C4-2B (cell line): ENCODE results near the gene RNU1-4.
"Not testable (repeated sequence)": the region's sequence is repeated elsewhere in the genome, so short reads cannot be mapped to it uniquely, and the experiment has no call there.

ENCODE experiments used
- H3K27ac ChIP-seq: fragments of 450-650 bp; 2 replicates; pipeline ENCODE4 v1.5.1; 2017

RNU1-4 gene

DNA sequence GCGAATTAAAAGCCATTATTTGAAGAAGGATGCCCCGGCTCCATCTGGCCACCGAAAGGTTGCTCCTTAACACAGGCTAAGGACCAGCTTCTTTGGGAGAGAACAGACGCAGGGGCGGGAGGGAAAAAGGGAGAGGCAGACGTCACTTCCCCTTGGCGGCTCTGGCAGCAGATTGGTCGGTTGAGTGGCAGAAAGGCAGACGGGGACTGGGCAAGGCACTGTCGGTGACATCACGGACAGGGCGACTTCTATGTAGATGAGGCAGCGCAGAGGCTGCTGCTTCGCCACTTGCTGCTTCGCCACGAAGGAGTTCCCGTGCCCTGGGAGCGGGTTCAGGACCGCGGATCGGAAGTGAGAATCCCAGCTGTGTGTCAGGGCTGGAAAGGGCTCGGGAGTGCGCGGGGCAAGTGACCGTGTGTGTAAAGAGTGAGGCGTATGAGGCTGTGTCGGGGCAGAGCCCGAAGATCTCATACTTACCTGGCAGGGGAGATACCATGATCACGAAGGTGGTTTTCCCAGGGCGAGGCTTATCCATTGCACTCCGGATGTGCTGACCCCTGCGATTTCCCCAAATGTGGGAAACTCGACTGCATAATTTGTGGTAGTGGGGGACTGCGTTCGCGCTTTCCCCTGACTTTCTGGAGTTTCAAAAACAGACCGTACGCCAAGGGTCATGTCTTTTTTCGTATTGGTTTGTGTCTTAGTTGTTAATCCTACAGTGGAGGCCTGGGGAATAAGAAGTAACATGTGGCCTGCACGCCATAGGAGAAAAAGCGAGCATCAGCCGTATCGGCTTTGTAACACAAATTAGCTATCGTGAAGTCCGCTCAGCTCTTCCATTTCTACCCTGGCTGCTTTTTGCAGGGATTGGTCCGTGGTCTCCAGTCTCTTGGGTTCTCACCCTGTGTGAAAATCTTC lies at the start of gene RNU1-4:
Gene RNU1-4 (plus strand): TSS at position 470 of the 918 bp plus-strand sequence.
- H3K27ac ChIP-seq = not testable (repeated sequence)

DNA sequence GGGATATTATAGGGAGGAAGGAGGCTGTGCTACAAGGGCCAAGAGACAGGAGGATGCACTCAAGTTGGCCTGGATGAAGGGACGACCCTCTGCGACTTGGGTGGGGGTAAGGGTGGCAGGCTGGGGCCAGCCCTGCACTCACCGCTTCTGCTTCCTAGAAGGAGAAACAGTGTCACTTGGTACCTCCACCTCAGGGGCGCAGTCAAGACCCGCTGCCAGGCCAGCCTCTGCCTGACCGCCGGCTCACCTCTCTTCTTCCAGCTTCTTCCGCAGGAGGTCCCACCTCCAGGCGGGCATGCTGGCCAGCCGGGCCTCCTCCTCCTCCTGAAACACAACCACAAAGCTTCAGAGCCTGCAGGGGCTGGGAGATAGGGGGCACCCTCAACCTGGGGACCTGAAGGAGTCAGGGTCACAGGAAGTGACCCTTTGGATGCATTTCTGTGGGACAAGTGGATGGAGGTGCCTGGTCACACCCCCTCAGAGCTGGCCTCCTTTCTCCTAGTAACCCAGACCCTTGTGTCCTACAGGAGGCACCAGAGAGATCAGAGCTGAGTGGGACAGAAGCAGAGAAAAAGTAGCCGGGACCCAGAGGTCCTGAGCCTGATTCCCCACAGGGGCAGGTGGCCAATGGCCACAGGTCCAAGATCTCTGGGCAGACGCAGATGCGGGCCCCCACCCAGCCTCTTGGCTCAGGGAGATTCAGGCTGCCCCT lies 49.2 kb upstream of the RNU1-4 start:
- H3K27ac ChIP-seq = not testable (repeated sequence)

DNA sequence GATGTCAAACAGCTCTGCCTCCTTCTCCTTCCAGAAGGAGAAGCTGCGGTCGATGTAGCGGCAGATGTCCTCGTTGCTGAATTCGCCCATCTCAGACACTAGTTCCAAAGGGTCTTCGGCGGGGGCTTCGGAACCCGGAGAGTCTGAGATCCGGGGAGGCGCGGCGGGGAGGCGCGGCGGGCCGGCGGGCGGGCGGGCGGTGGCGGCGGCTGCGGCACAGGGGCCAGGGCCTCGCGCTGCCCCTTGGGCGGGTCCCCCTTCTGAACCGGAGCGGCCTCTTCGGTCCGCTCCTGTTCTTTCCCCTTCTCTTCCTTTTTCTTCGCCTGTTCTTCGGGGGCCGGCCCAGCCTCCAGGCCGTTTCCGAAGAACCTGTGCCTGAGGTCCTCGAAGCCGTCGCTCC lies 48.0 kb upstream of the RNU1-4 start:
- H3K27ac ChIP-seq = not testable (repeated sequence)

DNA sequence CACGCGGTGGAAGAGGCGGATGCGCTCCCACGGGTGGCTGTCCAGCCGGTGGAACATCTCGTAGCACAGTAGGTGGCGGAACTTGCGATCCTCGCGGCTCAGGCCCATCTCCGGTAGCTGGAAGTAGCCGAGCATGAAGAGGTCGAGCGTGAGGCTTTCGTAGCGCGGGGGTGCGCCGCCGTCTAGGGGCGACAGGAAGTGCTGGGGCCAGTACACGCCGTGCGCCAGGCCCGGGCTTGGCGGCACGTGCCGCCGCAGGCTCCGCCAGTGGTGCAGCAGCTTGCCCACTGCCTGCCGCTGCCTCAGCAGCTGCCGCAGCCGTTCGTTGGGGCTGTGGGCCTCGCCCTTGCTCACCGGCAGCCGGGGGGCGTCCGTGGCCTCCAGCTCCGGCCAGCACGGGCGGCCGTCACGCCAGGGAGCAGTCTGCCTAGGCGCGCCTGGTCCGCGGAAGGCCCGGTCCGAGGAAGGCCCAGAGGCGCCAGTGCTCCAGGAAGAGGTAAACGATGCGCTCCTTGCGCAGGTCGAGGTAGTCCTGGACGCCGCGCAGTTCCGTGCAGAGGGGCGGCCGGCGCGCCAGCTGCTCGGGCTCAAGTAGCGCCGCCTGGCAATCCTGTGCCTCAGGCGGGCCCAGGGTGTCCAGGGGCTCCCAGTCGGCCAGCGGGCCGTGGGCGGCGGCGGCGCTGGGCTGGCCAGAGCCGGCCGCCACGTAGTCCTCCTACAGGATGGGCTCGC lies 47.4 kb upstream of the RNU1-4 start:
- not testable (repeated sequence) for H3K27ac ChIP-seq

DNA sequence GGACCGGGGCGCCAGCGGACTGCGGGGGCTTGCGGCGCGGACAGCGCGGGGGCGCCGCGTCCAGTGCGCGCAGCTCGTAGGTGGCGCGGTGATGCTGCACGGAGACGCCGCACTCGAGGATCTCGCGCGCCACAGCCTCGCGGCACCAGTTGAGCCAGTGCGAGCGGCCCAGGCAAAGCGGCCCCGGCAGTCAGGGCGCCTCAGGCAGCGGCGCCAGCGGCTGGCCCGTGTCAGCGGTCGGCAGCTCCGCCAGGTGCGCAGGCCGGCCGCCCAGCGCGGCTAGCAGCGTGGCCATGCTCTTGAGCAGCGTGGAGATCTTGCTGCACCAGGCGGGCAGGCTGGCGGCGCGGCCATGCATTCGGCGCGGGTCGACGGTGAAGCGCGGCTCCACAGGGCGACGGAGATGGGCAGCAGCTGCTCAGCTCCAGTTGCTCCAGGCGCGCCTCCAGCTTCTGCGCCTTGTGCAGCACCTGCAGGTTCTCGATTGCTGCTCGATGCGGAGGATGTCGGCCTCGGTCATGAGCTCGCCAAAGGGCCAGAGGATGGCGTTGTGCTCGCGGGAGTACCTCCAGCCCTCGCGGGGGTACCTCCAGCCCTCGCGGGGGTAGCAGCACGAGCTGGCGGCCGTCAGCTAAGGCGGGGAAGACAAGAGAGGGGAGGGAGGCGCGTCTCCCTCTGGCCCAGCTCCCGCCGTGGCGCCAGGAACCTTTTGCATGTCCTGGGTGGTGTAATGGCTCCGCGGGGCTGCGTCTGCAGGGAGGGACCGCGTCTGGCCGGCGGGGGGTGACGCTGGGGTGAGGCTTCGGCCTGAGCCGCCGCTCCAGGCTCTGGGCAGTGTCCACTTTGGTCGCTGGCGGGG lies 46.6 kb upstream of the RNU1-4 start:
- H3K27ac ChIP-seq = not testable (repeated sequence)

DNA sequence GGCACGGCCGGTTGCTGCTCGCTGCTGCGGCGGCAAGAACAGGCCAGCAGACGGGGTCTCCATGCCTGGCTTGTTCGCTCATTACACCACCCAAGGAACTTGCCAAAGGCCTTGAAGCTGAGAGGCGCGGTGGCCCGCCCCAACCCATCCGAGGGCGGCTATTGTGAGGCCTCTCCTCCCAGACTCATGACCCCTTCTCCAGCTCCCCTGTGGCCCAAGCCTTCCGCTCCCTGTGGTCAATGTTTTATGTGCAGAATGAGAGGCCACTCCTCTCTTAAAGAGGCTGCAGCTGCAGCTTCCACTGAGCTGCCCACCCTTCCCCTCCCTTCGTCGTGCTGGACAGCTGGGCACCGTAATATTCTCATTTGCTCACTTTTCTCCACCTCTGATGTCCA lies 46.0 kb upstream of the RNU1-4 start:
- not testable (repeated sequence) for H3K27ac ChIP-seq

DNA sequence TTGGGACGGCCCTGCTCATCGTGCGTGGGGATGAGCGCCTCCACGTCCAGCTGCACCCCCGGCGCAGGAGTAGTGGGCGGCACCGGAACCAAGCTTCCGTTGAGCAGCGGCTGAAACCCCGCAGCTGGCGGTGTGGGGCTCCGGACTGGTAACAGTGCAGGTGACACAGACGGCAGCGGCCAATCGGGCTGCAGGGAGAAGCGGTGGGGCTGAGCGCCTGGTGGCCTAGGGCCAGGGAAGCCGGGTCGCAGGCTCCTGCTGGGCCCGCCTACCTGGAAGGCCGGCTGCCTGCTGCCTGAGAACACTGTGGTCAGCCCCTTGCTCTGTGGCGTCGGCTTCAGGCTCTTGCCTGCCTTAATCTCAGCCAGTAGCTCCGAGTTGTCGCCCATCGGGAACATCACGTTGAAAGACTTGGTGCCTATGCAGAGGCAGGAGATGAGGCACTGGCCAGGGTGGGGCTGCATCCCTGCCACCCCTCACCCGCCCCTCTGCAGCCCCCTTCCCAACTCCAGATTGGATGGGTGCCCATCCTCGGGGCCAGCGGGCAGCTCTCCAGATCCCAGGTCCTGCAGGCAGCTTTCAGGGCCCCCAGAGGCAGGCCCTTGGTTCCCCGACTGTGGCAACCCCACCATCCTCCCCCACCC lies 43.7 kb upstream of the RNU1-4 start:
- H3K27ac ChIP-seq = not testable (repeated sequence)

DNA sequence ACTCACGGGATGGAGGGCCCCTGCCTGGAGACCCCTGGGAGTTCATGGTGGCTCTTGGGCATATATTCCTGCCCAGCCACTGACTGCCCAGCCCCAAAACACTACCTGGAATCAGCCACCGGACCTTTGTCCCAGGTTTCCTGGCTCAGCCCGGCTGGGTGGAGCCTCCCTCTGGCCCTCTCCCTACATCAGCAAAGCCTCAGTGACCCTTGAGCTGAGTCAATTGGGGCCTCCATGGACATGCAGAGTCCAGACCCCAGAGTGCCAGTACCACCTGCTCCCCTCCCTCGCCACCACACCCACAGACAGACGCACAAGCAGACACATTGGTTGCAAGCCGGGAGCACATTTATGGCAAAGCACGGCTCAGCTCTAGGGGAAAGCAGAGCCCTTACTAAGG lies 43.2 kb upstream of the RNU1-4 start:
- not testable (repeated sequence) for H3K27ac ChIP-seq

DNA sequence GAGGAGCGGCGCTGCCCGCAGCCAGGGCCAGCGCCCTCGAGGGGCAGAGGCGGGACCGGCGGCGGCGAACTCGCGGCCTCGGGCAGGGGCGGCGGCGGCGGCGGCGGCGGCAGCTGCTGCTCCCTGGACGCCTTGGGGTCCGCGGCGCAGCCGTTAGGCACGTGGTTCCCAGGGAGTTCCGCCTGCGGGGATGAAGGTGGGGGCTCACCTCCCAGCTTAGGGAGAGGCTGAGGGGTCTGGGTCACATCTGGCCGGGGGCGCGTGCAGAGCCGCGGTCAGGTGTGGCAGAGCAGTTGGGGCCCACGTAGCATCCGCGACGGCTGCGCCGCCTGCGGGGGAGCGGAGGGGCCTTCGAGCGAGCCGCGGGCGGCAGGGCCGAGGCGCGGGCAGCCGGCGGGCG lies 40.9 kb upstream of the RNU1-4 start:
- not testable (repeated sequence) for H3K27ac ChIP-seq

DNA sequence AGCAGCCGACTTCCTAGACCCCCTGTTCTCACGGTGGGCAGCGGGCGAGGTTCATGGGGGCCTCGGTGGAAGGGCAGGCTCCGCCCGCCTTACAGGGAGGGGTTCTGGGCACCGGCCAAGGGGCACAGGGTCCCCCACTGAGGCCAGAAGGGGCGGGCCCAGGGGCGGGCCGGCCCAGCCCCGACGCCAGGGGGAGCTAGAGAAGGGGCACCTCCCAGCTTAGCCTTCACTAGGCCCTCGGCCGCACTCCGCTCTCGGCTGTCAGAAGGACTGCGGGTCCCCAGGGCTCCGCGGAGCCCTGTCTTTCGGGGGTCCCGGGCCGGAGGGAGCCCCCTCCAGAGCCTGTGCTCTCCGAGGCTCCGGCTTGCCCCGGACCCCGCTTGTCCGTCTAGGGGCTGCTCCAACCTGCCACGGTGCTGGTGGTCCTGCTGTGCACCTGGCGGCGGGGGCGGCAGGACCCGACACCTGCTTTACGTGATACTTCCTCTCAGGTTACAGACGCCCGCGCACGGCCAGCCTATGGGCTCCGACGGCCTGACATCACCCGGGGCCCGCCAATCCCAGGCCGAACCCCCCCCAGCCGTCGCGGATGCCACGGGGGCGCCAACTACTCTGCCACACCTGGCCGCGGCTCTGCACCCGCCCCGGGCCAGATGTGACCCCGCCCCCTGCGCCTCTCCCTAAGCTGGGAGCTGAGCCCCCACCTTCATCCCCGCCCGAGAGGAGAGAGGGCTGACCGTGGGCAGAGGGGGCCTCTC lies 40.0 kb upstream of the RNU1-4 start:
- not testable (repeated sequence) for H3K27ac ChIP-seq

DNA sequence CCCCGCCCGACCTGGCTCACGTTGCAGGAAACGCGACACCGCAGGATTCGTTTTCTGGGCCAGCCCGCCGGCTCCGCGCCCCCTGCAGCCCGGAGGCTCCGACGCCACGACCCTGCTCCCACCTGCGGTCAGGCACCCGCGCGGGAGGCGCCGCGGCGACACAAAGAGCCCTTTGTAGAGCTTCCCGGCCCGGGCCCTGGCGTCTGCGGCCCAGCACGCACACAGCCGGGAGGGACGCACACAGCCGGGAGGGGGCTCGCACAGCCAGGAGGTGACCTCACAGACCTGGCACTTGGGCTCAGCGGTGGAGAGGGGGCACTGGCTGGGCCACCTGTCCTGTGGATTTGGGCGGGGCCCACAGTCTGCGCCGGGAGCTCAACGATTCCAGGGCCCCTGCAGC lies 39.1 kb upstream of the RNU1-4 start:
- not testable (repeated sequence) for H3K27ac ChIP-seq

DNA sequence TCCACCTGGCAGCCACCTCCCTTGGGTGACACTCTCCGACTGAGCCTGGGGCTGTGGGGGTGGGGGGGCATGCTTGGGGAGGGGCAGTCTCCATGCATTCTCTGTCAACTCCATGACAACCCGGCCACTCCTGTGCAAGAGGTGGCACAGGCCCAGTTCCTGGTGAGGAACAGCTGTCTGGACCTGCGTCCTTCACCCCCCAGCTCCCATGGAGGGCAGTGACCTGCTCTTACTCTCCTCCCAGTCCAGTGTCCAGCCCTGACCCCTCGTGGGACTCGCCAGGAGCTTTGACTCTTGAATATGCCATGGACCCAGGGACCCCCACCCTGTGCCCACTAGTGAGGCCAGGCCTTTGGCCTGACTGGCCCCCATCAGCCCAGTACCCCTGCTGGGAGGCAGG lies 38.0 kb upstream of the RNU1-4 start:
- H3K27ac ChIP-seq = not testable (repeated sequence)

DNA sequence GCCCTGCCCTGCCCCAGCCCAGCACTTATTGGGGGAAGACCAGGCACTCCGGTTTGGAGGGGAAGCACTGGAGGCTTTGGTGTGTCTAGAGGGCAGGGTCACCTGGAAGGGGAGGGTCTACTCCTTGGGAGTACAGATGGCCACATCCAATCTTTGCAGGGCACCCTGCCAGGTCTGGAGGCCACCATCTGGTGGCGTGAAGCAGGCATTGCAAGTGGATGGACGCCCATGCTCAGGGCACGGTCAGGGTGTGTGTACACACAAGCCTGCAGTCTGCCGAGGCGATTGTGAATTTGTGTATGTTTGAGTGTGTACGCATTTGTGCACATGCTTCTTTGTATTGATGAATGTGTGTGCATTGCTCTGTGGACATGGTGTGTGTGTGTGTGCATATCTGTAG lies 37.2 kb upstream of the RNU1-4 start:
- not testable (repeated sequence) for H3K27ac ChIP-seq

DNA sequence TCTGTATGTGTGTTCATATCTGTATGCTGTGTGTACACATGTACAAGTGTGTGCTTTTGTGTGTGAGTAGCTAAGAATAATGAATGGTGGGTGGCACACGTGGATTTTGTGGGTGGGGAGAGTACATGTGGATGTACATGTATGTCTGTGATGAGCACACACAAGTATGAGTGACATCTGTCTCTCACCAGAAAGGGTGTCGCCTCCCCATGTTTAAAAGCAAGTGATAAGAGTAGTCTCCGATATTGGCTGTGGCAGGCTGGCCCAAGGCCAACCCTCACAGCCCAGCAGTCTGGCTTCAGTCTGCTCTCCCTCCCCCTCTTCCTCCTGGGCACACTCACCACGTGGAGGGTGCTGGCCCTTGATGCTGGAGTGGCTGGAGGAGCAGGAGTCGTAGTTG lies 36.7 kb upstream of the RNU1-4 start:
- not testable (repeated sequence) for H3K27ac ChIP-seq

DNA sequence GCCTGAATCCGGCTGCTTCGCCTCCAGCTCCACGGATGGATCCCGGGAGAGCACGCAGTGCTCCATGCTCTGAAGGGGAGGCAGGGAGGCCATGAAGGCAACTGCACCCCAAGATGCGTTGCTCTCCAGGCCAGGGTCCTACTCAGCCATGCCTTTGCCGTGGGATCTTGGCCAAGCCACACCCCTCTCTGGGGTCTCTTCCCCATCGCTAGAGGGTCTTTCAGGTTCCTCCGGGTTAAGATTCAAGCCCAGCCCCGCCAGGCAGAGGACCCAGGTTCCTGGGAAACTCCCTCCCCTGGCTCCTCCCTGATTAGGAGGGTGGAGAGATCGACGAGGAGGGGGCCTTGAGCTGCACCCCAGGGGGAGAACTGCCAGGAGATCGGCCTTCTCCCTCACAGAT lies 36.2 kb upstream of the RNU1-4 start:
- H3K27ac ChIP-seq = not testable (repeated sequence)

DNA sequence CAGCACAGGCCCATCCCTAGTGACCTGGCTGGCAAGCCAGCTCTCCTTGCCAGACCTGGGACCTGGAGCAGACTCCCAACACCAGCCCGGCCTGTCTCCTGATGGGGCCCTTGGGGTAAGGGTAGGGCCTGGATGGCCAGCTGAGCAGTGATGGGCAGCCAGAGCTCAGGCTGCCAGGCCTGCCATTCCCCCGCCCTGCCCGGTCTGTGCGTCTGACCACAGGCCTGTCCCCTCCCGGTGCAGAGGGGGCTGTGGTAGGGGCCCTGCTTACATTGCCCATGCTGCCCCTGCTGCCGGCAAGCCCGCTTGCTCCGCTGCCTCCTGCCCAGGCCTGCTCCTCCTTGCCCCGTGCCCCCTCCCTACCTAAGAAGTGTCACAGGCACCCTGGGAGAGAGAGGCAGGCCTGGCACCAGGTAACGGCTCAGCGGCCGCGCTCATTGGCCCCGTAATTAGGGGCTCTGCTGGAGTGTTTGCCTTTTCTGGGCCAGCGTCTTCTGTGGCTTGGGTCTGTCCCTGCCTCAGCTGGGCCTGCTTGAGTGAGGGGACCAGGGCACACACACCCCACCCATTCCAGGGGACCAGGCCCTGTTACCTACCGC lies 35.7 kb upstream of the RNU1-4 start:
- H3K27ac ChIP-seq = not testable (repeated sequence)

DNA sequence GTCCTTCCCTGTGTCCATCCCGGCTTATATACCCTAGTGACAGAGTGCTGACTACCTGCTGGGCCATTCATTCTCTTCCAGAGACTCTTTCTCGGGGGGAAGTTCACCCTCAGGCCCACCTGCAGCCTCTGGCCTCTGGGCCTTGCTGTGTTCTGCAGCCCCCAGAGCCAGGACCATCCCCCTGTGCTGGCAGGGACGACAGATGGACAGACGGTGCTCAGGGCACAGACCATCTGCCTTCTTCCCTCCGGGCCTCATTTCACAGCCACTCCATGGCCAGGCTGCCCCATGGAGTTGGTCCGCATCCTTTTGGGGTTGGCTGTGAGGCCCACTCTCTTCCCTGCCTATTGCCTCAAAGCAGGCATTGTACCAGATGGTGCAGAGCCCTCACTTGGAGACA lies 34.0 kb upstream of the RNU1-4 start:
- not testable (repeated sequence) for H3K27ac ChIP-seq
